ENCODE measurements around the gene VPS33B.
"Not testable (repeated sequence)": the region's sequence is repeated elsewhere in the genome, so short reads cannot be mapped to it uniquely, and the experiment has no call there.

Gene VPS33B

GRCh38 chr15:91022075-91022831 lies at the start of gene VPS33B:
Gene VPS33B, minus strand, starts transcription at chr15:91022594. Its CDS starts 345 bp downstream, at chr15:91022249.
- peak; percentile 95 for DNase-seq

GRCh38 chr15:91072161-91072560 lies 49.8 kb upstream of the VPS33B start:
- no peak for DNase-seq

- DNase-seq: no peak
Observed at GRCh38 chr15:91070872-91071271, 48.5 kb upstream of the VPS33B start.

GRCh38 chr15:91068966-91069365 lies 46.6 kb upstream of the VPS33B start:
- DNase-seq: no peak

GRCh38 chr15:91068436-91068835 lies 46.0 kb upstream of the VPS33B start:
- no peak for DNase-seq

GRCh38 chr15:91067036-91067435 lies 44.6 kb upstream of the VPS33B start:
- DNase-seq: no peak

- DNase-seq: no peak
Observed at GRCh38 chr15:91065505-91065904, 43.1 kb upstream of the VPS33B start.

- no peak for DNase-seq
Observed at GRCh38 chr15:91061997-91062396, 39.6 kb upstream of the VPS33B start.

GRCh38 chr15:91061230-91061629 lies 38.8 kb upstream of the VPS33B start:
- DNase-seq: no peak

GRCh38 chr15:91055548-91056331 lies 33.3 kb upstream of the VPS33B start:
- peak; percentile 73 for DNase-seq

GRCh38 chr15:91054816-91055215 lies 32.4 kb upstream of the VPS33B start:
- DNase-seq: no peak

GRCh38 chr15:91051248-91051647 lies 28.9 kb upstream of the VPS33B start:
- DNase-seq: no peak

- no peak for DNase-seq
Observed at GRCh38 chr15:91050128-91050455, 27.7 kb upstream of the VPS33B start.

- peak; percentile 85 for DNase-seq
Observed at GRCh38 chr15:91049378-91050127, 27.2 kb upstream of the VPS33B start.

GRCh38 chr15:91047545-91048199 lies 25.3 kb upstream of the VPS33B start:
- DNase-seq: peak; percentile 35

GRCh38 chr15:91046056-91046455 lies 23.7 kb upstream of the VPS33B start:
- DNase-seq: not testable (repeated sequence)

- no peak for DNase-seq
Observed at GRCh38 chr15:91045065-91045464, 22.7 kb upstream of the VPS33B start.

GRCh38 chr15:91043202-91043874 lies 20.9 kb upstream of the VPS33B start:
- DNase-seq: no peak

GRCh38 chr15:91040856-91041255 lies 18.5 kb upstream of the VPS33B start:
- DNase-seq: no peak

- no peak for DNase-seq
Observed at GRCh38 chr15:91039996-91040395, 17.6 kb upstream of the VPS33B start.

GRCh38 chr15:91032919-91033803 lies 10.8 kb upstream of the VPS33B start:
- peak; percentile 76 for DNase-seq
